ENCODE results near the gene GAR1.
"Not testable (repeated sequence)": the region's sequence is repeated elsewhere in the genome, so short reads cannot be mapped to it uniquely, and the experiment has no call there.

GAR1 gene

GRCh38 chr4:109847896-109848442, 32.4 kb downstream of the GAR1 start, which contains the start of gene LRIT3:
LRIT3 (plus strand) TSS chr4:109848107; CDS start chr4:109848202, 95 bp downstream.
- no peak for DNase-seq

GRCh38 chr4:109848501-109848900, 32.9 kb downstream of the GAR1 start:
- DNase-seq, result no peak

- no peak for DNase-seq
These were observed 35.0 kb downstream of the GAR1 start for GRCh38 chr4:109850601-109851000.

GRCh38 chr4:109859426-109860300, 44.1 kb downstream of the GAR1 start:
- DNase-seq, result not testable (repeated sequence)

GRCh38 chr4:109861271-109861670, 45.7 kb downstream of the GAR1 start:
- no peak for DNase-seq

DNA sequence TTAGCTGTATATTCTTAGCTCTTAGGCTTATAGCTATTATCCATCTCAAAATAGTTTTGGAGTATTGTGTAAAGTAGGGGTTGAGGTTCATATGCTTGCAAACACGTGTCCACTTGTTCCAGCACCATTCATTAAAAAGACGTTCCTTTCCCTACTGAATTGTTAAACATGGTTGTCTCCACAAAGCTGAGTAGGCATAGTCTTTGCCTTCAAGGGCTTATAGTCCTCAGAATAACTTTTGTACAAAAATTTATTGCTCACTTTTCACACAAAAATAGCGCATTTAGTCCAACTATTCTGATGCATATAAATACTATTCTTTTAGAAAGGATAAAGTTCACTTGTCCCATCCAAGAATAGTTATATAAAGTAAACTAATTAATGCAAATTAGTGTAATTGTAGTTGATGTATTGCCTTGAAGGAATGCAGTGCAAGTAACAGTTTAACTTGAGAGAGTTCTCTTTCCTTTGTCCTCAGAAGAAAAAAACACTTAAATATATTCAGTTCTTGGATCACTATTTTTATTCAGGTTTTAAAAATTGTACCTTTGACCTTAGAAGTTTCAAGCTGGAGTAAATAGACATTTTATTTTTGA, 46.5 kb downstream of the GAR1 start:
- DNase-seq, result no peak

DNA sequence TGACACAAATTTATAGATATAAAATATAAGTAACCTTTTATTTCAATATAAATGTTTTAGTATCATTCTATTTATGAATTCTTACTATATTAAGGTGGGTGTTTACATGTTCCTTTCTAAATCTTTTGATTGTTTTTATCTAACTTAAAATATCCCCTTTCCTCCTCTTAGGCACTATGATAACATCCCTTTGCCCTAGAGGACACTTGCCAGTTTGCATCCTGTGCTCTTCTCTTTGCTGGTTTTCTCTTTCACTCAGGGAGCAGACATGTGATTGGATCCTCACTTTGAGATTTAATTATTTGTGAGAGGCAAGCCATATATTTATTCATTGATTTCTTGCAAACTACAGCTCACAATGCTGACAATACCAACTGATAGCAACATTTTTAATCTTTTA, 48.6 kb downstream of the GAR1 start:
- no peak for DNase-seq

GRCh38 chr4:109870061-109870460, 54.5 kb downstream of the GAR1 start:
- DNase-seq, result no peak

DNA sequence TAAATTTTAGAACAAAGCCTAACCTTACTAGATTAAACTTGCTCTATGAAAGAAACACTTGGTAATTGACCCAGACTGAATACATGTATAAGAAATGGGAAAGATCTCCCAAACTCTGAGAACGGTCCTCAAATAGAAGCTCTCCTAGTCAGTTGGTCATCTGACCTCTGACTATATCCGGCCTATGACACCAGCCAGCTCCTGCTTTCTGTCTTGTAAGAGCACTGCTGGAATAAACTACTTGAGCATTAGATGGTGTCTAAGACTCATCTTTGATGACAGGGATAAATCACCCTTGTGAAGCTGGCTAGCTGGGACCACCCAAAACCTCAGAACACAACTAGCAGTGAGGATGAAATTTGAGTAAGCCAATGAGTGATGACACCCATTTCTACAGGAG, 56.5 kb downstream of the GAR1 start:
- DNase-seq, result no peak

- no peak for DNase-seq
These were observed 57.5 kb downstream of the GAR1 start for GRCh38 chr4:109872950-109873656.

DNA sequence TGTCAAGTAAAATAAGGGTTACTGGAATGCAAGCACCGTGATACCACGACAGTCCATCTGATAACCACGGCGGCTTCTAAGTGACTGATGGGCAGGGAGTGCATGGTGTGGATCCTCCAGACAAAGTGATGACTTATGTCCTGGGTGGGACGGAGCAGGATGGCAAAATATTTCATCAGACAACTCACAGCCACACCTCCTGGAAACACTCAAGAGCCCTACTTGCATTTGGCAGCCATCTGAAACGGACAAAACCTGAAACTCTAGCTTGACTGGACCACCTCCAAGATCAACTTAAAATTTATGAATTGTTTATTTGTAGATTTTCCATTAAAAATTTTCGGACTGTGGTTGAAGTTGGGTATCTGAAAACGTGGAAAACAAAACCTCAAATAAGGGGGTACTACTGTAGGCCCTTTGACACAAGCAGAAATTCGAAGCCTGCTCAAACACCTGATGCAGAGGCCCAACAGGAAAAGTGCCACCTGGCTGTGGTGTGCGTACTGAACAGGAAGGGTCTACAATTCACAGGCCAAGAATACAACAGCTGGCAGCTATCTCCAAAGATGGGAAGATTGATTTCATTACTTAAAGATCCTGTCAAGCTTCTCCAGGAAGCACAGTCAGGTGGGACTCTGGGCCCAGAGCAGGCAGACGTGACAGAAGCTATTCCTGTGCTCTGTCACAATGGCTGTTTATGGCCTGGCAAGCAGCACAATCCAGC, 58.4 kb downstream of the GAR1 start:
- DNase-seq, result no peak

All from NCI-H1694 (cell line).